Ishikawa (cell line): Measurements from ENCODE around the gene C16orf74.

ENCODE experiments used
- CREB1 ChIP-seq: IDR thresholded peaks from 2 replicates; pipeline ENCODE4 v1.6.1; 2012; ENCODE audit warnings: low read depth
- EP300 ChIP-seq: IDR thresholded peaks from 2 replicates; pipeline ENCODE4 v1.6.1; 2012; ENCODE audit warnings: borderline replicate concordance
- FOXM1 ChIP-seq: IDR thresholded peaks from 2 replicates; pipeline ENCODE4 v1.6.1; 2012; ENCODE audit warnings: low read depth, borderline replicate concordance
- RAD21 ChIP-seq: IDR thresholded peaks from 2 replicates; pipeline ENCODE4 v1.6.1; 2012; ENCODE audit warnings: low read depth
- REST ChIP-seq: IDR thresholded peaks from 2 replicates; pipeline ENCODE4 v1.6.1; 2012; ENCODE audit warnings: low read depth, mild to moderate bottlenecking
- TAF1 ChIP-seq: IDR thresholded peaks from 2 replicates; pipeline ENCODE4 v1.6.1; 2012; ENCODE audit warnings: low read depth, mild to moderate bottlenecking
- TCF12 ChIP-seq: IDR thresholded peaks from 2 replicates; pipeline ENCODE4 v1.6.1; 2012; ENCODE audit warnings: low read depth
- TEAD4 ChIP-seq: IDR thresholded peaks from 2 replicates; pipeline ENCODE4 v1.6.1; 2012
- YY1 ChIP-seq: IDR thresholded peaks from 2 replicates; pipeline ENCODE4 v1.6.1; 2012; ENCODE audit warnings: low read depth
- TF ChIP-seq, protein P1 (sequence below): IDR thresholded peaks from 2 replicates; pipeline ENCODE4 v1.6.1; 2012

- TF ChIP-seq REST (no peak), TEAD4 (no peak), TCF12 (no peak), YY1 (no peak), EP300 (no peak), TAF1 (no peak), CREB1 (no peak), RAD21 (no peak), FOXM1 (no peak)
- TF ChIP-seq, protein P1, sequence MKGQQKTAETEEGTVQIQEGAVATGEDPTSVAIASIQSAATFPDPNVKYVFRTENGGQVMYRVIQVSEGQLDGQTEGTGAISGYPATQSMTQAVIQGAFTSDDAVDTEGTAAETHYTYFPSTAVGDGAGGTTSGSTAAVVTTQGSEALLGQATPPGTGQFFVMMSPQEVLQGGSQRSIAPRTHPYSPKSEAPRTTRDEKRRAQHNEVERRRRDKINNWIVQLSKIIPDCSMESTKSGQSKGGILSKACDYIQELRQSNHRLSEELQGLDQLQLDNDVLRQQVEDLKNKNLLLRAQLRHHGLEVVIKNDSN = no peak
Measured at GRCh38 chr16:85696781-85697180, 54.1 kb downstream of the C16orf74 start.
